ENCODE data around the gene TTC7B. TPM values are rescaled to one million over a fixed set of nuclear protein-coding genes. Genes with fewer than 3 reads are reported as not detected.
A peak's percentile ranks its signal among the peaks of the same experiment; 100 is the strongest.

The TTC7B gene
- total and polyA plus RNA-seq, 2 of the 13 experiments (the other 11 are each of a cell fraction or from before 2014, with no cell fraction given) = 1.3 to 3.2 TPM

DNA sequence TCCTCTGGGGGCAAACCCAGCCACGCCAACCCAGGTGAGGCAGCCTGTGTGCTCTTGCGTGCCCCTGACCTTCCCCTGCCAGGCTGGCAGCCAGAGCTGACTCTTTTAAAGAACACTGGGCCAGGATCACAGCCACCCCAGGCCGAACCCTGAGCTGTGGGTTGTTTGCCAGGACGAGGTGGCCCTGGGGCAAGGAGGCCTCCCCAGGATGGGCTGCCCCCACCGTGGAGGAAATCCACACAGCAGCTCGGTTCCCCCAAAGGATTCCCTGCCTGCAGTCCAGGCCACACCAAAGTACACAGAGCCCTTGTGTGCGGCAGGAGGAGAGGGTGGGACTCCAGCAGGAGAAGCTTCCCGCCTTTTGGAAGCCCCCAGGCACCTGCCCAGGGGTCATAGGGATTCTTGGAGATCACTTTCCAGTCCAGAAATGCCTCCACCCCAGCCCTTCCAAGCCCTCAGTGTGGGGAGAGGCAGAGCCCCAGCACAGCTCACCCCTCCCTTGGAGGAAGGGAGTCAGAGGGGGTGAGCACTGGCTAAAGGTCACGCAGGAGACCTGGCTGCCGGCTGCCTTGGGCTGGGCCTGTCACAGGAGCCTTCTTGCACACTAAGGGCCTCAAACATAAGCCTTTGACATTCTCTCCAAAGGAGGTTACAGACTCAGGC lies 303.8 kb downstream of the TTC7B start (continued):
- TF ChIP-seq, protein P1, sequence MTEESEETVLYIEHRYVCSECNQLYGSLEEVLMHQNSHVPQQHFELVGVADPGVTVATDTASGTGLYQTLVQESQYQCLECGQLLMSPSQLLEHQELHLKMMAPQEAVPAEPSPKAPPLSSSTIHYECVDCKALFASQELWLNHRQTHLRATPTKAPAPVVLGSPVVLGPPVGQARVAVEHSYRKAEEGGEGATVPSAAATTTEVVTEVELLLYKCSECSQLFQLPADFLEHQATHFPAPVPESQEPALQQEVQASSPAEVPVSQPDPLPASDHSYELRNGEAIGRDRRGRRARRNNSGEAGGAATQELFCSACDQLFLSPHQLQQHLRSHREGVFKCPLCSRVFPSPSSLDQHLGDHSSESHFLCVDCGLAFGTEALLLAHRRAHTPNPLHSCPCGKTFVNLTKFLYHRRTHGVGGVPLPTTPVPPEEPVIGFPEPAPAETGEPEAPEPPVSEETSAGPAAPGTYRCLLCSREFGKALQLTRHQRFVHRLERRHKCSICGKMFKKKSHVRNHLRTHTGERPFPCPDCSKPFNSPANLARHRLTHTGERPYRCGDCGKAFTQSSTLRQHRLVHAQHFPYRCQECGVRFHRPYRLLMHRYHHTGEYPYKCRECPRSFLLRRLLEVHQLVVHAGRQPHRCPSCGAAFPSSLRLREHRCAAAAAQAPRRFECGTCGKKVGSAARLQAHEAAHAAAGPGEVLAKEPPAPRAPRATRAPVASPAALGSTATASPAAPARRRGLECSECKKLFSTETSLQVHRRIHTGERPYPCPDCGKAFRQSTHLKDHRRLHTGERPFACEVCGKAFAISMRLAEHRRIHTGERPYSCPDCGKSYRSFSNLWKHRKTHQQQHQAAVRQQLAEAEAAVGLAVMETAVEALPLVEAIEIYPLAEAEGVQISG (CRISPR knock-in tag; IDR thresholded peaks at IDR 0.05) = 0 out of 2 replicates have a peak, but pooled peaks have one; percentile 17
- TF ChIP-seq NR2F6 (IDR thresholded peaks at IDR 0.05) = peak; percentile 46
- TF ChIP-seq NR2F6 (CRISPR knock-in tag; IDR thresholded peaks at IDR 0.05) = peak; percentile 43; the same call in 1 of the 2 replicates
- TF ChIP-seq ZNF33B (CRISPR knock-in tag; IDR thresholded peaks at IDR 0.05) = 0 out of 2 replicates have a peak, but pooled peaks have one; percentile 23
- peak; percentile 54 for TF ChIP-seq U2AF1 (optimal IDR thresholded peaks at IDR 0.05; ENCODE audit: low read depth, low read length)
- TF ChIP-seq, protein P2, sequence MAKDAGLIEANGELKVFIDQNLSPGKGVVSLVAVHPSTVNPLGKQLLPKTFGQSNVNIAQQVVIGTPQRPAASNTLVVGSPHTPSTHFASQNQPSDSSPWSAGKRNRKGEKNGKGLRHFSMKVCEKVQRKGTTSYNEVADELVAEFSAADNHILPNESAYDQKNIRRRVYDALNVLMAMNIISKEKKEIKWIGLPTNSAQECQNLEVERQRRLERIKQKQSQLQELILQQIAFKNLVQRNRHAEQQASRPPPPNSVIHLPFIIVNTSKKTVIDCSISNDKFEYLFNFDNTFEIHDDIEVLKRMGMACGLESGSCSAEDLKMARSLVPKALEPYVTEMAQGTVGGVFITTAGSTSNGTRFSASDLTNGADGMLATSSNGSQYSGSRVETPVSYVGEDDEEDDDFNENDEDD (CRISPR knock-in tag; IDR thresholded peaks at IDR 0.05; ENCODE audit: borderline replicate concordance) = peak; percentile 18; the same call in 1 of the 2 replicates
- 0 out of 2 replicates have a peak, but pooled peaks have one; percentile 4 for TF ChIP-seq ZNF335 (CRISPR knock-in tag; IDR thresholded peaks at IDR 0.05)
- TF ChIP-seq ZNF768 (CRISPR knock-in tag; IDR thresholded peaks at IDR 0.05) = peak; percentile 95
- 0 out of 2 replicates have a peak, but pooled peaks have one; percentile 1 for TF ChIP-seq ZNF674 (CRISPR knock-in tag; IDR thresholded peaks at IDR 0.05; ENCODE audit: low read depth)
- TF ChIP-seq ZBTB7B (CRISPR knock-in tag; IDR thresholded peaks at IDR 0.05) = peak; percentile 88
- peak; percentile 69; the same call in 1 of the 2 replicates for TF ChIP-seq ZNF292 (CRISPR knock-in tag; IDR thresholded peaks at IDR 0.05; ENCODE audit: borderline replicate concordance, low read depth)
- TF ChIP-seq, protein P3, sequence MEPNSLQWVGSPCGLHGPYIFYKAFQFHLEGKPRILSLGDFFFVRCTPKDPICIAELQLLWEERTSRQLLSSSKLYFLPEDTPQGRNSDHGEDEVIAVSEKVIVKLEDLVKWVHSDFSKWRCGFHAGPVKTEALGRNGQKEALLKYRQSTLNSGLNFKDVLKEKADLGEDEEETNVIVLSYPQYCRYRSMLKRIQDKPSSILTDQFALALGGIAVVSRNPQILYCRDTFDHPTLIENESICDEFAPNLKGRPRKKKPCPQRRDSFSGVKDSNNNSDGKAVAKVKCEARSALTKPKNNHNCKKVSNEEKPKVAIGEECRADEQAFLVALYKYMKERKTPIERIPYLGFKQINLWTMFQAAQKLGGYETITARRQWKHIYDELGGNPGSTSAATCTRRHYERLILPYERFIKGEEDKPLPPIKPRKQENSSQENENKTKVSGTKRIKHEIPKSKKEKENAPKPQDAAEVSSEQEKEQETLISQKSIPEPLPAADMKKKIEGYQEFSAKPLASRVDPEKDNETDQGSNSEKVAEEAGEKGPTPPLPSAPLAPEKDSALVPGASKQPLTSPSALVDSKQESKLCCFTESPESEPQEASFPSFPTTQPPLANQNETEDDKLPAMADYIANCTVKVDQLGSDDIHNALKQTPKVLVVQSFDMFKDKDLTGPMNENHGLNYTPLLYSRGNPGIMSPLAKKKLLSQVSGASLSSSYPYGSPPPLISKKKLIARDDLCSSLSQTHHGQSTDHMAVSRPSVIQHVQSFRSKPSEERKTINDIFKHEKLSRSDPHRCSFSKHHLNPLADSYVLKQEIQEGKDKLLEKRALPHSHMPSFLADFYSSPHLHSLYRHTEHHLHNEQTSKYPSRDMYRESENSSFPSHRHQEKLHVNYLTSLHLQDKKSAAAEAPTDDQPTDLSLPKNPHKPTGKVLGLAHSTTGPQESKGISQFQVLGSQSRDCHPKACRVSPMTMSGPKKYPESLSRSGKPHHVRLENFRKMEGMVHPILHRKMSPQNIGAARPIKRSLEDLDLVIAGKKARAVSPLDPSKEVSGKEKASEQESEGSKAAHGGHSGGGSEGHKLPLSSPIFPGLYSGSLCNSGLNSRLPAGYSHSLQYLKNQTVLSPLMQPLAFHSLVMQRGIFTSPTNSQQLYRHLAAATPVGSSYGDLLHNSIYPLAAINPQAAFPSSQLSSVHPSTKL (CRISPR knock-in tag; IDR thresholded peaks at IDR 0.05) = peak; percentile 42; the same call in 1 of the 2 replicates
- TF ChIP-seq RAD21 (CRISPR knock-in tag; IDR thresholded peaks at IDR 0.05) = no peak
- TF ChIP-seq KDM3A (CRISPR knock-in tag; IDR thresholded peaks at IDR 0.05; ENCODE audit: low read depth) = no peak
- TF ChIP-seq HNRNPL (IDR thresholded peaks at IDR 0.05; ENCODE audit: low read depth, low read length) = peak; percentile 88
- no peak for TF ChIP-seq PHB2 (IDR thresholded peaks at IDR 0.05; ENCODE audit: partially characterized antibody)
- TF ChIP-seq, protein P4, sequence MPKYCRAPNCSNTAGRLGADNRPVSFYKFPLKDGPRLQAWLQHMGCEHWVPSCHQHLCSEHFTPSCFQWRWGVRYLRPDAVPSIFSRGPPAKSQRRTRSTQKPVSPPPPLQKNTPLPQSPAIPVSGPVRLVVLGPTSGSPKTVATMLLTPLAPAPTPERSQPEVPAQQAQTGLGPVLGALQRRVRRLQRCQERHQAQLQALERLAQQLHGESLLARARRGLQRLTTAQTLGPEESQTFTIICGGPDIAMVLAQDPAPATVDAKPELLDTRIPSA (CRISPR knock-in tag; IDR thresholded peaks at IDR 0.05; ENCODE audit: borderline replicate concordance) = 0 out of 2 replicates have a peak, but pooled peaks have one; percentile 53
- peak; percentile 28 for TF ChIP-seq TEAD3 (CRISPR knock-in tag; optimal IDR thresholded peaks at IDR 0.05; ENCODE audit: borderline replicate concordance)
- TF ChIP-seq, protein P5, sequence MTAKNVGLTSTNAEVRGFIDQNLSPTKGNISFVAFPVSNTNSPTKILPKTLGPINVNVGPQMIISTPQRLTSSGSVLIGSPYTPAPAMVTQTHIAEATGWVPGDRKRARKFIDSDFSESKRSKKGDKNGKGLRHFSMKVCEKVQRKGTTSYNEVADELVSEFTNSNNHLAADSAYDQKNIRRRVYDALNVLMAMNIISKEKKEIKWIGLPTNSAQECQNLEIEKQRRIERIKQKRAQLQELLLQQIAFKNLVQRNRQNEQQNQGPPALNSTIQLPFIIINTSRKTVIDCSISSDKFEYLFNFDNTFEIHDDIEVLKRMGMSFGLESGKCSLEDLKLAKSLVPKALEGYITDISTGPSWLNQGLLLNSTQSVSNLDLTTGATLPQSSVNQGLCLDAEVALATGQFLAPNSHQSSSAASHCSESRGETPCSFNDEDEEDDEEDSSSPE (CRISPR knock-in tag; IDR thresholded peaks at IDR 0.05) = 0 out of 2 replicates have a peak, but pooled peaks have one; percentile 26
- TF ChIP-seq NR2F2 (IDR thresholded peaks at IDR 0.05; ENCODE audit: borderline replicate concordance, low read depth) = 0 out of 2 replicates have a peak, but pooled peaks have one; percentile 8
- TF ChIP-seq PHF8 (CRISPR knock-in tag; IDR thresholded peaks at IDR 0.05) = 0 out of 2 replicates have a peak, but pooled peaks have one; percentile 13
